ENCODE data around the gene DHX40.

DNA sequence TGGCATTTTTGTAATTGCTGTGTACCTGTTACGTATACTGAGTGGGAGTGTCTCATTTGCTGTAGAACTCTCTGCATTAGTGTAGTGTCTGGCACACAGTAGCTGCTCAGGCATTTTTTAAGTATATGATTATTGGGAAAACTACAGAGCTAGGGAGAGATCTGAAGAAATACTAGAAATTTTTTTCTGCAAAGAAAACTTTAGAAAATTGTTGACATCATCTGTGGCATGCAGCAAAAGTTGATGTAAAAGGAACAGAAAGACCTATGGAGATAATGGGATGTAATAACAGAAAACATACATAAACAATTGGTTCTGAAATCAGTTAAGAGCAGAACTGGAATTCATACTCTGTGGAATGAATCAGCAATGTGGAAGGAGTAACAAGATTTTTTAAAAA lies 65.9 kb downstream of the DHX40 start:
- TF ChIP-seq, protein P1, sequence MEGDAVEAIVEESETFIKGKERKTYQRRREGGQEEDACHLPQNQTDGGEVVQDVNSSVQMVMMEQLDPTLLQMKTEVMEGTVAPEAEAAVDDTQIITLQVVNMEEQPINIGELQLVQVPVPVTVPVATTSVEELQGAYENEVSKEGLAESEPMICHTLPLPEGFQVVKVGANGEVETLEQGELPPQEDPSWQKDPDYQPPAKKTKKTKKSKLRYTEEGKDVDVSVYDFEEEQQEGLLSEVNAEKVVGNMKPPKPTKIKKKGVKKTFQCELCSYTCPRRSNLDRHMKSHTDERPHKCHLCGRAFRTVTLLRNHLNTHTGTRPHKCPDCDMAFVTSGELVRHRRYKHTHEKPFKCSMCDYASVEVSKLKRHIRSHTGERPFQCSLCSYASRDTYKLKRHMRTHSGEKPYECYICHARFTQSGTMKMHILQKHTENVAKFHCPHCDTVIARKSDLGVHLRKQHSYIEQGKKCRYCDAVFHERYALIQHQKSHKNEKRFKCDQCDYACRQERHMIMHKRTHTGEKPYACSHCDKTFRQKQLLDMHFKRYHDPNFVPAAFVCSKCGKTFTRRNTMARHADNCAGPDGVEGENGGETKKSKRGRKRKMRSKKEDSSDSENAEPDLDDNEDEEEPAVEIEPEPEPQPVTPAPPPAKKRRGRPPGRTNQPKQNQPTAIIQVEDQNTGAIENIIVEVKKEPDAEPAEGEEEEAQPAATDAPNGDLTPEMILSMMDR (IDR thresholded peaks at IDR 0.05; ENCODE audit: low read length): no peak
- TF ChIP-seq EZH2 (optimal IDR thresholded peaks at IDR 0.05; ENCODE audit: low read depth, low read length): no peak
- no peak for TF ChIP-seq EZH2phosphoT487 (IDR thresholded peaks at IDR 0.05; ENCODE audit: low read length)
